NCI-H2081 treated with DMSO at 0.1 percent for 48 hours (cell line): Measurements from ENCODE around the gene USP19.

ENCODE experiments used
- DNase-seq: peaks from one replicate; lab custom pipeline; 2025; lab: John Stamatoyannopoulos, UW

USP19 gene

GRCh38 chr3:49132437-49133225 lies 12.0 kb upstream of the USP19 start, which contains the start of gene LAMB2:
LAMB2 (minus strand) TSS chr3:49133050; CDS start chr3:49132867, 183 bp downstream.
- no peak for DNase-seq

GRCh38 chr3:49132073-49132436 lies 11.4 kb upstream of the USP19 start:
- DNase-seq = no peak

- no peak for DNase-seq
Observed at GRCh38 chr3:49131576-49131975, 11.0 kb upstream of the USP19 start.

- DNase-seq = no peak
Observed at GRCh38 chr3:49131040-49131439, 10.4 kb upstream of the USP19 start.

DNA sequence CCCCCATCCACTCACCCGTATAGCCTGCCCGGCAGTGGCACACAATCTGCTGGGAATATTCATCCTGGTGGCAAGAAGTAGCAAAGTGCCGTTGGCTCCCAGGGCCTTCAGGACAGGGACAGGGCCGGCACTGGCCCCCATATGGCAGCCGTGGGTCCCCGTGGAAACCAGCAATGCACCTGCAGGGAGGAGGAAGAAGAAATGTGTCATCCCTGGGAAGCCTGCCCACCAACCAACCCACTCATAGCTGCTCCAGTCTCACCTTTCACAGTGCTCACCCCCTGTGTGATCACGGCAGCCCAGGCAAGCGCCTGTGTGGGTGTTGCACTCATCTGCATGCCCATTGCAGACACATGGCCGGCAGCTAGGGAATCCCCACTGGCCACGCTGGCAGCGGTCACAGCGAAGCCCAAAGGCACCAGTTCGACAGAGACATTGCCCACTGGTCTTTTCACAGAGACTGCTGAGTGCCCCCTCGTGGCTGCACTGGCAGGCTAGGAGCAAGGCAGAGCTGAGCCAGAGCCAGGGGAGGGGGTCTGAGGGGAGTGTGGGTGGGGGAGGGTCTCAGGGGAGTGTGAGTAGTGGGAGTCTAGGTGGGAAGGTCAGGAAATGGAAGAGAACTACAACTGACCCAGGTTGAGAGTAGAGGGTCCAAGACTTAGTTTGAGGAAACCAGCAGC lies 4.5 kb upstream of the USP19 start:
- no peak for DNase-seq

DNA sequence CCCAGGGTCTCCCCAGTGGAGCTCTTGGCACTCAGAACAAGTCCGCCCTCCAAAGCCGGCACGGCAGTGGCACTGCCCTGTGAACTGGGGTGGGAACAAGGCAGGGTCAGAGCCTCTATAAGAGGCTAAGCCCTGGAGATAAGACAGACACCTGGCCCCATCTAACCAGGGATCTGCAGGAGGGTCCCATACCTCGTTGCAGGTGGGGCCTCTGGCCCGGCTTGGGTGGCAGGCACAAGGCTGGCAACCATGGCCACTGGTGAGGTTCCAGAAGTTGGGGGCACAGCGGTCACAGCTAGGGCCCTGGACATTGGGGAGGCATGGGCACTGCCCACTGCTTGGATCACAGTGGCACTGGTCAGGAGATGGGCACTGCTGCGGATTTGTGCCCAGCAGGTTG lies 3.6 kb upstream of the USP19 start:
- DNase-seq = no peak

- no peak for DNase-seq
Observed at GRCh38 chr3:49123687-49124086, 3.1 kb upstream of the USP19 start.

GRCh38 chr3:49122886-49123545 lies 2.4 kb upstream of the USP19 start:
- no peak for DNase-seq

- no peak for DNase-seq
Observed at GRCh38 chr3:49122451-49122850, 1.8 kb upstream of the USP19 start.

DNA sequence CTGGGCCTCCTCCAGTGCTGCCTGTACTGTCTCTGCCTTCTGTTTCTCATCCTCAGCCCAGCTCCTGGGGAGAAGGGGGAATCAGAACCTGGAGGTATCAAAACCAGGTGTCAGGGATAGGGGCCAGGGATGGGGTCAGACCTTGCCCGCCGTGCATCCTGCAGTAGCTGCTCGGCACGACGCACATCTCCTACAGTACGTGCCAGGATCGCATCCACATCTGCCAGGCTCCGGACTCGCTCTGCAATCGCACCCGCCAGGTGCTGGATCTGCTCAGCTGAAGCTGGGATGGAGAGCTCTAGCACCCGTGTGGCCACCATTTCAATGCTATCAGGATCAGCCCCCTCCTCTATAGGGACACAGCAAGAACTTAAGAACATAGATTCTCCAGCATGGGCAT lies 1.4 kb upstream of the USP19 start:
- DNase-seq = no peak

GRCh38 chr3:49121132-49121736 lies 611 bp upstream of the USP19 start:
- DNase-seq = no peak

GRCh38 chr3:49120096-49120437 lies 556 bp downstream of the USP19 start:
- no peak for DNase-seq

GRCh38 chr3:49119439-49119838 lies 1.2 kb downstream of the USP19 start:
- no peak for DNase-seq

- DNase-seq = no peak
Observed at GRCh38 chr3:49119036-49119435, 1.6 kb downstream of the USP19 start.

DNA sequence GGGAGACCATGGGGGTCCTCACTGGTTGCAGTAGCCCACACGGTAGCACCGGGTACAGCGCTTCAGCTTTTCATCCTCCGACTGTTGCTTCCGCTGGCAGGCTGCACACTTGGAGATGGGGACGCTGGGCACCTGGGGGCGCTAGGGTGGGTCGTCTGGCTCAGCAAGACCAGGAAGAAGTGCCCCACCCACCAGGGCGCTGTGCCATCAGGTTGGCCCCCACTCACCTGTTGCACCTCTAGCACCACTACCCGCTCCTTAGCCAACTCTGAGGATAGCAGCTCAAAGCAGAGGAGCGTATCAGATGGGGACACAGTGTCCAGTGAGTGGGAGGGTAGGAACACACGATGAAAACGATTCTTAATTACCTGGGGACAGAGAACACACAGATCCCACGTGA lies 8.4 kb downstream of the USP19 start:
- DNase-seq = no peak

DNA sequence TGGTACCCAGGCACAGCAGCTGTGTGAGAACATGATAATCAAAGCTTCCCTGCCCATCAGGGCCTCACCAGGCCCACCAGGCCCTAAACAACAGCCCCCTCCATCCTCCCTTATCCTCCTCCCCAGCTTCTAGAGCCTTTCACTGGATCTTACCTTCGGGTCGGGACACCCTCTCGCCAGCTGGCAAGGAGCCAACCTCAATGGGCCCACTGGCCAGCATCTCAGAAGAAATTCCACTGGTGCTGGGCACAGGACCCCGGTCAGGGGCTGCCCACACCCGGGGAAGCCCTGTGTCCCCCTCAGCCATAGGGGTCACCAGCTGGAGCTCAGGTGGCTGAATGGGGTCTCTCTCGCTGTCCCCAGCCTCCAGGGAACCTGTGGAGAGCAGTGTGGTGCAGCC lies 9.3 kb downstream of the USP19 start:
- DNase-seq = no peak

DNA sequence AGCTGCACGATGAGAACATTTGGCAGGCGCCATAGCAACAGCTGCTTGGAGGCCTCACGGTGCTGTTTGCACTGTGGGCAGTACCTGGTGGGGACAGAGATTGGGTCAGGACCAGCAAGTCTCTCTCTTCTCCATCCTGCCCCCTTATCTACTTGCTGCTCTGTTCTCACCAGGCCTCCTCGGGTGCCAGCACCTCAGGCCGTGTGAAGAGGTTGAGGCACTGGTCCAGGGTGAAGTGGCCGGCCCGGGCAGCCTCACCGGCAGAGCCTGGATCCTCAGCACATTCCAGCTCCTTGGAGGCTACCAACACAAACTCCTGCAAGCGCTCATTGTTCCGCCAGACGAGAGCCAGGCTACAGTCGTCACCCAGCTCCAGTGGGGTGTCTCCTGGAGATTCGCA lies 9.8 kb downstream of the USP19 start:
- no peak for DNase-seq

DNA sequence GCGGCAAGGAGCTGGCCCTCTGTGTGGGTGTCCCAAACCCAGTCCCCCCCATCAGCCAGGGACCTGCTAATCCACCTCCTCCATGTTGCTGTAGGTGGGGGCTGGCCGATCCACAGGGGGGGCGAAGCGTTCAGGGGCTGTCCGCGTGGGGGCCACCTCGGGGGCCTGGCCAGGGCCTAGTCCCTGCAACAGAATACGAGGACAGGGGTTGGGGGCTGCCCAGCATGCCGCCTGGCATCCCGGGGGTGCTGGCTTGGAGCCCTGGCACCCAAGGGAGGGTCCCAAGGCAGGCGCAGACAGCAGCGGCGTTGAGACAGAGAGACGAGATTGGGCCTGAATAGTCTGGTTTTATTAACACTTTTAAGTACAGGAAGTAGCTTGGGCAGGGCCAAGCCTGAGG lies 12.3 kb downstream of the USP19 start:
- DNase-seq = no peak

DNA sequence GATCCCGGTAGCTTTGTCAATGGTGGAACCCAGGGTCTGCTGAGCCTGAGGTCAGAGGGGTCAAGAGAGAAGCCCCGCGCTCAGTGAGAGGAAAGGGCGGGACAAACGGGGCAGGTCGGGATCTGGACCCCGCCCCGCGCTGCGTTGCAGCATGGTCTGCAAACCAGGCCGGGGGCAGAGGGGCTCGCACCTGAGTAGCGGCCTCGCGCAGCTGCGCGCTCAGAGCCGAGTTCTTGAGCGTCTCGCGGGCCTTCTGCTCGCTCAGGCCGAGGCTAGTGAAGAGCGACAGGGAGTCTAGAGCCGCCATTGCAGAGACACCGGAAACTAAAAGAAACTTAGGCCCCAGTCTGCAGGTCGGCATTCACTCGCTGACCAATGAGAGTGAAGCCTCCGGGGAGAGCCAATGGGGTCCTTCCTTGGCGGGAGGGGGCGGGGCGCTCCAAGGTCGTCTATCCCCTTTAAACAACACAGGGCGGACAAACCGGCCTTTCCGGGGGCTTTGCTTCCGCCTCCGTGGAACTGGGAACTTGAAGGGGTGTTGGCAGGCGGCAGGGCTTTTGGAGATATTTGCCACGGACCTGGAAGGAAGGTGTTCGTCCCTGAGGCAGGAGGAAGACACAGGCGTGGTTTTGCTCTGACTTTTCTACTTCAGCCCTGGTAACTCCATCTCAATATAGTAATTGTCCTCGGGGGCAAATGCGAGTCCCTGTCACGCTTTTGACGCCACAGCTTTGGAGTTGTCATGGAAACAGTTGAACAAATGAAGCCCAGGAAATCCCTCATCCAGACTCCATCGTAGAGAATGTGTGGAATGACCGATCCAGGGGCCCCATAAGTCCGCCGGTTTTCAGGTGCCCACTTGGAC lies 16.0 kb downstream of the USP19 start, which contains the start of gene QARS1:
TSS of gene QARS1 (minus strand) at position 331 of the 865 bp plus-strand sequence. CDS start at position 307, 24 bp downstream.
- DNase-seq = peak; percentile 33

DNA sequence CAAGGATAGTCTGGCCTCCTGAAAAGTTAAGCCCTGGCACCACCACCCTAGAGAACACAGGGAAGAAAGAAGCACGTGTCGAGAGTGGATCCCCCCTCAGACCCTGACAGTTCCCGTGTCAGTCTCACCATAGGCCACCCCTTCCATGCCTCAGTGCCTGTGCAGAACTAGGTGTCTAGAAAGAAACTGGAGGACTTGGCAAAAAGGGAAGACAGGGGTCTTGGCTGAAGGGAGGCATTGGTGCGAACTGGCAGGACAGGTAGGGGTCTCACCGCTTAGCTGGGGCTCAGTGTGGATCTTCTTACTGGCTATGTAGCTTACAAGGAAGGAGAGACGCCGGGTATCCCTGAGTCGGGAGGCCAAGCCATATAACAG lies 16.6 kb downstream of the USP19 start:
- DNase-seq = no peak

DNA sequence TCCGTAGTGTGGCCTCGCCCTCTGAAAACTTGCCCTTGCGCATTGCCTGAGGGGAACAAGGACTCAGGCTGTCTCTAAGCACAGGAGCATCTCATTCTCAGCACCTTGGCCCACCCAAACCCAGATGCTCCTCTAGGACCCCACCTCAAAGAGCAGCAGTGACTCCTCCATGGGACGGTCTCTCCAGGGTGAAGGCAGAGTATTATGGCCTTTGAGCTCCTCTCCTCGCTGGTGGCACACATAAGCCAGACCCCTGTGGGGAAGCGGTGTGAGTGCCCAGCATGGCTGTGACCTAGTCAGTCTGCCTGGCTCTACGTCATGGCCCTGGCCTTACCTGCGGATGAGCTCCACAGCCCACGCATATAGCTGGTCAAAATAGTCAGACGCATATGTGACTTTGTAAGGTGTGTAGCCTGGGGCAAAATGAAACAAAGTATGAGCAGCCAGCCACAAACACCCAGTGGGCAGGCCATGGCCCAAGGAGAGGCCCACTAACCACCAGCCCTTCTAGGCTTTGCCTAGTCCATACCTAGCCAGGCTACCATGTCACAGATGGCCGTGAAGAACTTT lies 20.5 kb downstream of the USP19 start:
- DNase-seq = no peak
